Breast epithelium (tissue), 3 donors: ENCODE data around the gene DGKI.

ENCODE experiments used
- POLR2A ChIP-seq: fragments of 450-650 bp; IDR thresholded peaks from one replicate; pipeline ENCODE4 v1.6.1; 2016; ENCODE audit warnings: antibody characterized with exemption, mild to moderate bottlenecking, moderate library complexity
- POLR2AphosphoS5 ChIP-seq, 3 donors: sonication (generic); formaldehyde crosslinking; IDR thresholded peaks; one replicate each; pipeline ENCODE4 v1.6.1; 2017; ENCODE audit warnings: antibody characterized with exemption in 3 of 3
- TF ChIP-seq, protein P1 (sequence below), 3 donors: fragments of 450-650 bp; IDR thresholded peaks; one replicate each; pipeline ENCODE4 v1.5.1; 2016 to 2017; ENCODE audit warnings: antibody characterized with exemption in 3 of 3, mild to moderate bottlenecking in 3 of 3, moderate library complexity in 3 of 3

DNA sequence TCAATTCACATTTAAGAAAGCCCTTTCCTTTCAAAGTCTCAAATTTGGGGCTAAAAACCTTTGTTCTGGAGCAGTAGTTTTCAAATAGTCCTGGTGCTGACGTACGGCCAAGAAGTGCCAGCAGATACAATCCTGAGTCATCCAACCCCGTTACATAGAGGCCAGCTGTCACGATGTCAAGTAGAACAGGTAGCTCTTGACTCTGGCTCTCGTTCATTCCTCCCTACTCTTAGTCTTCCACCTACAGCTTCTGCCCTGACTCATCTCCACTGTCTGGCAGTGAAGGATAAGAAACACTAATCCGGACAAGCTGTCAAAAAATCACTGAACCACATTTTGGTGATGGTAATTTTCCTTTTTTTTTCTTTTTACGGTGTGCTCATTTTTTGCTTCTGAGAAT, 370.8 kb downstream of the DGKI start:
- TF ChIP-seq, protein P1, sequence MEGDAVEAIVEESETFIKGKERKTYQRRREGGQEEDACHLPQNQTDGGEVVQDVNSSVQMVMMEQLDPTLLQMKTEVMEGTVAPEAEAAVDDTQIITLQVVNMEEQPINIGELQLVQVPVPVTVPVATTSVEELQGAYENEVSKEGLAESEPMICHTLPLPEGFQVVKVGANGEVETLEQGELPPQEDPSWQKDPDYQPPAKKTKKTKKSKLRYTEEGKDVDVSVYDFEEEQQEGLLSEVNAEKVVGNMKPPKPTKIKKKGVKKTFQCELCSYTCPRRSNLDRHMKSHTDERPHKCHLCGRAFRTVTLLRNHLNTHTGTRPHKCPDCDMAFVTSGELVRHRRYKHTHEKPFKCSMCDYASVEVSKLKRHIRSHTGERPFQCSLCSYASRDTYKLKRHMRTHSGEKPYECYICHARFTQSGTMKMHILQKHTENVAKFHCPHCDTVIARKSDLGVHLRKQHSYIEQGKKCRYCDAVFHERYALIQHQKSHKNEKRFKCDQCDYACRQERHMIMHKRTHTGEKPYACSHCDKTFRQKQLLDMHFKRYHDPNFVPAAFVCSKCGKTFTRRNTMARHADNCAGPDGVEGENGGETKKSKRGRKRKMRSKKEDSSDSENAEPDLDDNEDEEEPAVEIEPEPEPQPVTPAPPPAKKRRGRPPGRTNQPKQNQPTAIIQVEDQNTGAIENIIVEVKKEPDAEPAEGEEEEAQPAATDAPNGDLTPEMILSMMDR (IDR thresholded peaks at IDR 0.05): no peak
- no peak for TF ChIP-seq POLR2A
- TF ChIP-seq POLR2AphosphoS5 (IDR thresholded peaks at IDR 0.05): no peak
